ENCODE data around the gene SUSD4. TPM values are rescaled to one million over a fixed set of nuclear protein-coding genes. Genes with fewer than 3 reads are reported as not detected.

The SUSD4 gene
- total RNA-seq, 1 donor from 2014 or later, result 0.13 TPM

- DNase-seq (ENCODE audit: low read depth in 2 of 2), result no peak
These were observed 720 bp downstream of the SUSD4 start for GRCh38 chr1:223363057-223363855.

- DNase-seq (ENCODE audit: low read depth in 2 of 2), result no peak
These were observed 5.2 kb downstream of the SUSD4 start for GRCh38 chr1:223358826-223359225.

- DNase-seq (ENCODE audit: low read depth in 2 of 2), result no peak
These were observed 8.3 kb downstream of the SUSD4 start for GRCh38 chr1:223355699-223356098.

DNA sequence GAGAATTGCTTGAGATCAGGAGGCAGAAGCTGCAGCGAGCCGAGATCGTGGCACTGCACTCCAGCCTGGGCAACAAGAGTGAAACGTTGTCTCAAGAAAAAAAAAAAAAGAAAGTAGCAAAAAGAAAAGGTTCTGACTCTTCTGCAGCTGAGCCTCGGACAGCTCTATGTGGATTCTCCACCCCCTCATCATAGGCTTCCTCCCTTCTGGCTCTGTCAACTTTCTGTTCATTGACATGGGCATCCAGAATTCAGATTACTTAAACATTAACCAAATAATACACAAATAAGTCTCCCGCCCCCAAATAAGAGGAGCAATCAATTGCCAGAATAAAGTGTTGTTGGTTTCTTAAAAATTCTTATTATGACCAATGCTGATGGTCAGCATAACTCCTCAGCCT lies 10.0 kb downstream of the SUSD4 start:
- DNase-seq (ENCODE audit: low read depth in 2 of 2), result no peak

GRCh38 chr1:223352944-223353343 lies 11.0 kb downstream of the SUSD4 start:
- no peak for DNase-seq (ENCODE audit: low read depth in 2 of 2)

DNA sequence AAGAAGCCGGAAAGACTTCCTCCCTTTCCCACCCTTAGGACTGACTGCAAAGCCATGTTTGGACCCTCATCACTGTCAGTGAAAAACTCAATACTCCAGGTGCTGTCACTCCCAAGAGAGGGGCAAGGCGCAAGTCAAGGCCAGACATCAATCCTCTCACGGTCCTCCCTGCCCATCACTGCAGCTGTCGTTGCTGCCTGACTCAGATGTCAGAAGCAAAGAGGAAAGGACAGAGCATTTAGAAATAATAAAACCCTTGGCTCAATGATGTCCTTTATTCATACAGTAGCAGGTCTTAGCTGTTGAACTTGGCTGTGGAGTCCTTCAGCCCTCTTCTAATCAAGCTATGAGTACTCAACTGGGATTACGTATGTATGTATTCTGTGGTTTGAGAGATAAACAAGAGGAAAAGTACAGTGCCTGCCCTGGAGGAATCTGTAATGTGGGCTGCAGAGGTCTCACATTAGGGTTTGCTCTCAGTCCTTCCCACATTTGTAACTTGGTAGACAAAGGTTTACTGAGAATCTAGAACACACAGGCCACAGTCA lies 13.5 kb downstream of the SUSD4 start:
- DNase-seq (ENCODE audit: low read depth in 2 of 2), result no peak

DNA sequence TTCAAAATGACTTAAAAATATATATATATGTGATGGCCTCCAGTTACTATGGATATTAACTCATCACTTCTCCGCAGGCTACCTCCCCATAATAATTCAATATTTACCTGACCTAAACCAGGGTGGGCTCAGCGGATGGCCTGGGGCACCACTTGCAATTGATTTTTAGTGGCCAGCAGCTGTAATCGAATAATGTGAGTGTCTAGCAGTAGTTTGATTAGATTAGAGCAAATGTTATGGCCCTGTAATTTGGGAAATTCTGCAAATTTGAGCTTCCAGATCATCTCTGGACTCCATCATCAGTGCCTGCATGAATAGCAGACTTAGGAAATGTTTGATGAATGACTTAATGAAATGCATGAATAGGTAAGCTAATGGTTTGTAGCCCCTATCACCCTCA lies 14.7 kb downstream of the SUSD4 start:
- no peak for DNase-seq (ENCODE audit: low read depth in 2 of 2)

DNA sequence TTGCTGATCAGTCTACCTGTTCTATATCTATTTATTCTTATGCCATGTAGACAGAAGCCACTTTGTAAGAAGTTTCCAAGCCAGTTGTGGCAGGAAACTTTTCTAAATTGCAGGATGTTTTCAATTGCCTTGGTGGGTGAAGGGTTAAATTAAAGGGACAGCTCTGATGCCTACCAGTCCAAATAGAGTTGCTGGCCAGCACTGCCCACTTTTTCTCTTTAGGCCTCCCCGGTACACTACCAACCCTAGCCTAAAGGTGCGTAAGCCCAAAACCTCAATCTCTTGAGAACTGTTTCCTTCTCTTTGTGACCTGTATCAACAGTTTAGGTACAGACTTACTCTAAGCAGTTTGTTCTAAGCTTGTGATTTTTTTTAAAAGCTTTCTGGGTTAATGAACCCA lies 15.5 kb downstream of the SUSD4 start:
- no peak for DNase-seq (ENCODE audit: low read depth in 2 of 2)

DNA sequence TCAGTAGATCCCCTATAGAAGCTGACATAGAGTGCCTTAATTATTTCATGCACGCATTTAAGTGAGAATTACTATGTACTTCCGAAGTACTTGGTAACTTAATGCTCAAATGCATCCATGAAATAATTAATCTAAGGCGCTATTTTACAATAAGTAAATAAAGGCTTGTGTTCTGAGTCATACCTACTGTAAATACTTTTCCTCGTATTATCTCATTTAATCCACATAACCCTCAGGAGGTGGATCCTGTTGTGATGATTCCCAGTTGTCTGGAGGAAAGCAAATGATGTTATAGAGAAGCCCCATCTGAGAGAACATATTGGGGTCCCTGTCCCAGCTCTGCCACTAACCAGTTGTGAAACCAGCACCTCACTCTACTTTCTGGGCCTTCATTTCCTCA lies 16.4 kb downstream of the SUSD4 start:
- no peak for DNase-seq (ENCODE audit: low read depth in 2 of 2)

DNA sequence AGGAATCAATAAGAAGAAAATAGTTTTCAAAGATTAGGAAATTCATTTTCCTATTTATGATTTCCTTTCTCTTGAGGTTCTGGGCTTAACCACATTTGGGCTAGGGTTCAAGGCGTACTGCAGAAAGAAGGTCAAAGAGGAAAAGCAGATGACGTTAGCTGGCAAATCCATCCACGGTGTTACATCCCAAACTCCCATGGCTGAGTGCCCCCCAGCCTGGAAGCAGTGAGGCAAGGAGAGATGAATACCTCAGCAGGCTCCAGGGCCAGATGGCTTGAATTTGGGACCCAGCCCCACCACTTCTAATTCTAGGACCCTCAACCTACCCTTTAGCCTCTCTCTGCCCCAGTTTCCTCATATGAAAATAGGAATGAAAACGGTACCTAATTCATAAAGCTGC lies 17.7 kb downstream of the SUSD4 start:
- no peak for DNase-seq (ENCODE audit: low read depth in 2 of 2)

DNA sequence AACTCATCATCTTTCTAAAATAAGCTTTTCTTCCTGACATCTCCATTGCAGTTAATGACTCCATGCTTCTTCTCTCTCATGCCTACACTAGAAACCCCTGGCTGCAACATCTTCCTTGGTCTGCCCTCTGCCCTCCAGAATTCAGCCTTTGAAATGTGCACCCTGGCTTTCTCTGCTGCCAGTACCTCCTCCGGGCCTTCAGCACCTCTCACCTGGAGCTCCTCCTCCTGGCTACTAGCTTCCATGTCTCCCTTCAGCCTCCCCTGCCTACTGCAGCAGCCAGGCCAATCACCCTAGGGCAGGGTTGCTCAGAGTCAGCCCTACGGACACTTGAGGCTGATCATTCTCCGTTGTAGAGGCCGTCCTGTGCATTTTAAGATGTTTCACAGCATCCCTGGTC lies 18.3 kb downstream of the SUSD4 start:
- no peak for DNase-seq (ENCODE audit: low read depth in 2 of 2)

DNA sequence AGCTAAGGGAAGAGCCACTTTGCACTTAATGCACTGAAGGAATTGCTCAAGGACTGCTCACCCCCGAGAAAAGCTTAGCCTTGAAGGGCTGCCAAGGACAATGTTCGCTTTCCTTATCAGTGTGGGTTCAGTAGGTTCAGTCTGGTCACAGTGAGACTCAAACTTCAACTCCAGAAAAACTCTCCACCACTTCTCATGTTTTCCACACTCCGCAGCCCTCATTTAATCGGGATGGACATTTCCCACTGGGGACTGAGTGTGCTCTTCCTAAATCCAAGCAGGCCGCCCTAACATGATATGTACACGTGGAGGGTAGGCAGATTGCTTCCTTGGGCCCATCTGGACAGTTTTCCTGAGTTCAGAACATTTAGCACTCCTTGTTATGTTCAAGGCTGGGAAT lies 19.5 kb downstream of the SUSD4 start:
- DNase-seq (ENCODE audit: low read depth in 2 of 2), result no peak

GRCh38 chr1:223343692-223344091 lies 20.3 kb downstream of the SUSD4 start:
- DNase-seq (ENCODE audit: low read depth in 2 of 2), result no peak

- no peak for DNase-seq (ENCODE audit: low read depth in 2 of 2)
These were observed 22.9 kb downstream of the SUSD4 start for GRCh38 chr1:223341121-223341520.

GRCh38 chr1:223340637-223341036 lies 23.3 kb downstream of the SUSD4 start:
- DNase-seq (ENCODE audit: low read depth in 2 of 2), result no peak

DNA sequence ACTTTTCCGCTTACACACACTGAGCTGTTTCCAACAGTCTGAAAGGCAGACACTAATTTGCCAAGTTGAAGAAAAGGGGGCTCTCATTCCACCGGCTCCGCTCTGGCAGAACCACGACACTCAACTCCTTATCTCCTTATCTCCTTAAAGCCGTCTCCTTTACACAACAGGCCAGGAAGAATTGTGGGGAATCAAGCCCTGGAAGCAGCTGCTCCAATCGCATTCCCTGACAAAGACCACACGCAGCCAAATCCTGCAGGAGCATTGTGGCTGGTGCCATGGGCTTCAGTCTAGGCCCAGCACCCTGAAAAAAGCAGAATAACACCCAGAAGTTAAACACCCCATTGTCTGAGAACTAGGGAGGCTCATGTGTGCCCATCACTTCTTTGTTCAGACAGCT lies 24.1 kb downstream of the SUSD4 start:
- DNase-seq (ENCODE audit: low read depth in 2 of 2), result no peak

DNA sequence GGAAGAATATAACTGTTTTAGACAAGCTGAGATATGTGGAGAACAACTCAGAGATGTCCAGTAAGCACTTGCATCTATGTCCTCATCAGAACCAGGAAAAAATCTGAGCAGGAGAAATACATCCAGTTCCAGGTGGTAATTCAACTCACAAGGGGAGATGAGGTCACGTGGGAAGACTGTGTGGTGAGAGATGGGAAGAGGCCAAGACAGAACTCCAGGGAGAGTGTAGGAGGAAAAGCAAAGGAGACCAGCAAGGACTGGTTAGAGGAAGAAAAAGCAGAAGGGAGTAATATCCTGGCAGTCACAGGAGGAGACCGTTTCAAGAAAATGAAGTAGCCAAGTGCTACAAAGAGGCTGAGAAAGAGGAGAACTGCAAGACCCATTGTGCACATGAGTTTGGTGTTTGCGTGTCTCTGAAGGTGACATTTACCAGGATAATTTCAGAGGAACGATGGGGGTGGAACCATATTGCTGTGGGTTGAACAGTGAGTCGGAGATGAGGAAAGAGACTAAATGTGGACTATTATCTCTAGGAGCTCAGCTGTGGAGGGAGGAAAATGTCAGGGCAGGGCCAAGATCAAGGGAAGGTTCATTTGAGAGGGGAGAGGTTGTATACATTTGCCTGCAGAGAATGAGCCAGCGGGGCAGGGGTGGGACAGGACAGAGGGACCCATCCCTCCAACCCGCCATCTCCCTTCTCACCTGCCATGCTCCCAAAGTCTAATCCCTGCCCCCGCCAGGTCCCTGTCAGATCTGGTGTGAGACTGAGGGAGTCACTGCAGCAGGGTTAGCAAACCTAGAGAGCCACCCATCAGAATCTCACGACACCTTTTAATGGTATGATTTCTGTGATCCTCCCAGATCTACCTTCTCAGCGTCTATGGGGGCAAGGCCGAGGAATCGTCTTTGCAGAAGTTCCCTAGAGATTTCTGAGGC lies 24.9 kb downstream of the SUSD4 start:
- no peak for DNase-seq (ENCODE audit: low read depth in 2 of 2)

GRCh38 chr1:223337174-223337869 lies 26.7 kb downstream of the SUSD4 start:
- DNase-seq (ENCODE audit: low read depth in 2 of 2), result no peak

GRCh38 chr1:223334156-223334555 lies 29.8 kb downstream of the SUSD4 start:
- no peak for DNase-seq (ENCODE audit: low read depth in 2 of 2)

GRCh38 chr1:223332997-223333396 lies 31.0 kb downstream of the SUSD4 start:
- DNase-seq (ENCODE audit: low read depth in 2 of 2), result no peak

GRCh38 chr1:223331929-223332328 lies 32.0 kb downstream of the SUSD4 start:
- DNase-seq (ENCODE audit: low read depth in 2 of 2), result no peak

- no peak for DNase-seq (ENCODE audit: low read depth in 2 of 2)
These were observed 32.7 kb downstream of the SUSD4 start for GRCh38 chr1:223331301-223331700.
